GM18868 (cell line): ENCODE data around the gene SPDYE2B.
"Not testable (repeated sequence)": the region's sequence is repeated elsewhere in the genome, so short reads cannot be mapped to it uniquely, and the experiment has no call there.

Experiments
- ATAC-seq: cut with Tn5 transposase; IDR thresholded peaks from one replicate; pipeline ENCODE4 v1.9.1; 2021; ENCODE audit warnings: mild to moderate bottlenecking, moderate library complexity; ENCODE audit not compliant: unreplicated experiment

The SPDYE2B gene

DNA sequence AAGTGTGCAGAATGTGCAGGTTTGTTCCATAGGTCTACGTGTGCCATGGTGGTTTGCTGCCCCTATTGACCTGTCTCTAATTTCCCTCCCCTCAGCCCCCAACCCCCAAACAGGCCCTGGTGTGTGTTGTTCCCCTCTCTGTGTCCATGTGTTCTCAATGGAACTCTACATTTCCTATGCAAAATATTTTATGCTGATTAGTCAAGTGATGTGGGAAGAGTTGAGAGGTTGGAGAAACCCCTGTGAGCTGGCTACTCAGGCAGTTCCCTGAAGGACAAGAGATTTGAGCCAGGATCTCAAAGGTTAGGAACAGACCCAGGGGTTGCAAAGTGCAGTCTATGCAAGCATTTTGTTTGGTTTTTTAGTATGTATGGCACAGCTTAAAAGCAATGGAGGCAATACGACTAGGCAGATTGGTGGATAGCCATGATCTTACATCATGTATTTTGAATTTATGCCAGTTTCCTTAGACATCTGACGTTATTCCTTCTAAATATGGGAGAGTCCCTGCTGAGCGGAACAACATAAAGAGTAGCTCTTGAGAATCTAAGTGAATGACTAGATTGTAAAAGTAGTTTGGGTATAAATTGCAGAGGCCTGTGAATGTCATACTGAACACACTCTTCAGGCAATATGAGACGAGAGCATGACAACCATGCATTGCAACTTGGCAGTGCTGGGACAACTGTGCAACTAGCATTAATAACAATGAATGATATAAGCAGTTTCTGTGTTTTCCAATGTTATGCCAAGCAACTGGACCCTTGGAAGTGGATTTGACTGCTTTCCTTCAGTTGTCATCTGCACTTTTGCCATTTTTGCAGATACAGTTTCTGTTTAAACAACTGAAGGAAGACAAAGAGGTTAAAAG lies 47.8 kb downstream of the SPDYE2B start:
- ATAC-seq = not testable (repeated sequence)

DNA sequence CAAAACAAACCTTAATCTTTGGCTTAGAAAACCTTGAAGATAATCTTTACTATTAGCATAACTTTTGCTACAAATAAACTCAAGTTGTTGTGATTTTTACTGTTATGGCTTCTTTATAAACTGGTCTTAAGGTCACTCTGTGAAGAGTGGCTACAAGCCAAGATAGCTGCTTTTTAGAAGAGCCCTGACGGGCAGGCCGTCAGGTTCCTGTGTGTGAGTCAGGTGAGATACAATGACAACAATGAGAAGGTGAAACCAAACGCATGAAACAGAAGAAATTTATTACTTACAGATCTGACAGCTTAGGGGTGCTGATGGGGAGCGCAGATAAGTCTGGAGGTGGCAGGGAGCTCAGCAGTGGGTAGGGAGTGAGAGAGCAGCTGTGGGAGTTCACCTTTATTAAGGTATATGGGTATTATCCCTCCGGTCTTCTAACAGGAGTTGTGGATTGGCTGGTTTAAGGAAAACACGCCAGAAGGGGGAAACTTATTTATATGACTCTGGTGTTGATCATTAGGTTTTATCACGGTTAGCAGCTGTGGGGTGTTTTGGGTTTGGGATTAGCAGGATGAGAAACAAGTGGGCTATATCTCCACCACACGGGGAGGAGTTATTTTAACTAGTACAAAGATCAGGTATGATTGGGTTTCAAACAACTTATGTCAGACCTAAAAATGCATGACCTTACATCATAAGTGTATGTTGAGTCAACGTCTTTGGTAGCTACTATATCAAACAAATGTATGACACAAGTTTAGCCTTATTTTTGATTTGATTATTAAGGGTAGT lies 49.0 kb downstream of the SPDYE2B start:
- not testable (repeated sequence) for ATAC-seq
